NCI-H524 treated with DMSO at 0.1 percent for 48 hours (cell line): Measurements from ENCODE around the gene GVQW3.
"Not testable (repeated sequence)": the region's sequence is repeated elsewhere in the genome, so short reads cannot be mapped to it uniquely, and the experiment has no call there.

Source experiments
- DNase-seq: peaks from one replicate; lab custom pipeline; 2025; lab: John Stamatoyannopoulos, UW

Gene GVQW3

DNA sequence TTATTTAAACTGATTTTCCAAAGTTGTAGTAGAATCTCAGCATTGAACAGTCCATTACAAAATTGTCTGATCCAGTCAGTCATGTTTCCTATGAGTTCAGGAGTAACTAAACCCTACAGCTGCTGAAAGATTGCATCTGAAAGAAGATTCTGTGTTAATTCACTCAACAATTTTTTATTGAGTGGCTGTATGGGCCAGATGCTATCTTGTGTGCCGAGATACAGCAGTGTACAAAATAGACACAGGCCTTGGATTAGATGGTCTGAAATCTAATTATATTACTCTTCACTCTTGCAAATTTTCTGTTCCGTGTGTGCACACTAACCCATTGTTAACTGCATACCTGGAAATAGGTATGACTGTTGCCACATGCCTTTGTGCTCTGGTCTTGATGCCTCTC, 7.3 kb downstream of the GVQW3 start:
- DNase-seq = no peak

GRCh38 chr11:76391021-76391420, 9.9 kb downstream of the GVQW3 start:
- no peak for DNase-seq

DNA sequence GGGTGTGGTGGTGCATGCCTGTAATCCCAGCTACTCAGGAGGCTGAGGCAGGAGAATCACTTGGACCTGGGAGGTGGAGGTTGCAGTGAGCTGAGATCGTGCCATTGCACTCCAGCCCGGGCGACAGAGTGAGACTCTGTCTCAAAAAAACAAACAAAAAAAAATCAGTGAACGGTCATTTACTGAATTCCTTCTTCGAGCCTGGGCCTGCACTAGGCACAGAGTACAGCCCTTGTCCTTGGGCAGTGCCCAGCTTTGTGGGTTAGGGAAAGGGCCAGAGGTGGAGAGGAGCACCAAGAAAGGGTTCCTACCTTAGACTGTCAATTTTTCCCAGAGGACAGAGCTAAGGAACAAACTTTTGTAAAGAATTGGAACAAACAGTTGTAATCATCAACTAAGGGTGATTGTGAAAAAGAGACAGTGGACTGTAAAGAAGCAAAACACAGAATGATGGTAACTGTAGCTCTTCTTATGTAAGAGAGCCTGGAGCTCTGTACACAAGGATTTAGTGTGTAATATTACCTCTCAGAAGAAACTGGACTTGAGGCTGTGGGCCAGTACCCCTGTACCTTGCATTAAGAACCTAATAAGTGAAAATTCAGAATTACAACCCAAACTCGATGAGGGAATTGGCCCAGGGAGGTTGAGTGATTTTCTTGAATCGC, 10.8 kb downstream of the GVQW3 start:
- DNase-seq = no peak

- DNase-seq = no peak
Observed at GRCh38 chr11:76392870-76393269, 11.7 kb downstream of the GVQW3 start.

DNA sequence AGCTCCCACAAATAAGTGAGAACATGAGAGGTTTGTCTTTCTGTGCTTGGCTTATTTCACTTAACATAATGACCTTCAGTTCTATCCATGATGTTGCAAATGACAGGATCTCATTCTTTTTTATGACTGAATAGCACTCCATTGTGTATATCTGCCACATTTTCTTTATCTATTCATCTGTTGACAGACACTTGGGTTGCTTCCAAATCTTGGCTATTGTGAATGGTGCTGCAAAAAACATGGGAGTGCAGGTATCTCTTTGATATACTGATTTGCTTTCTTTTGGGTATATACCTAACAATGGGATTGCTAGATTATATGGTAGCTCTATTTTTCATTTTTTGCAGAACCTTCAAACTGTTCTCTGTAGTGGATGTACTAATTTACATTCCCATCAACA, 13.3 kb downstream of the GVQW3 start:
- no peak for DNase-seq

DNA sequence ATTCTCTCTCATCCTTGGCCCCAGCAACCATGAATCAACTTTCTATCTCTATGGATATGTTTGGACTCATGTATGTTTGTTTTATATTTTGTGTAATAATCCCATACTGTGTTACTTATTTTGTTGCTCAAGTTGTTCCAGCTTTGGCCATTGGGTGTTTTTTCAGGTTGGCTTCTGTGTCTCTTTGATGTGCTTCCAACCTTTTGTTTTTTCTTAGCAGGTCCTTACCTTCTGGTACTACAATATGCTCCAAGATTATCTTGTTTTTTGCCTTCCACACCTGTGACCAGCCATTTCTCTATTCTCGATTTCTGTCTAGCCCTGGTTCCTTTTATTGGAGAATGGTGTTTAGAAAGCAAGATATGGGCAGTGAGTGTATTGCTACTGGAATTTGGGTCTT, 14.2 kb downstream of the GVQW3 start:
- DNase-seq = no peak

DNA sequence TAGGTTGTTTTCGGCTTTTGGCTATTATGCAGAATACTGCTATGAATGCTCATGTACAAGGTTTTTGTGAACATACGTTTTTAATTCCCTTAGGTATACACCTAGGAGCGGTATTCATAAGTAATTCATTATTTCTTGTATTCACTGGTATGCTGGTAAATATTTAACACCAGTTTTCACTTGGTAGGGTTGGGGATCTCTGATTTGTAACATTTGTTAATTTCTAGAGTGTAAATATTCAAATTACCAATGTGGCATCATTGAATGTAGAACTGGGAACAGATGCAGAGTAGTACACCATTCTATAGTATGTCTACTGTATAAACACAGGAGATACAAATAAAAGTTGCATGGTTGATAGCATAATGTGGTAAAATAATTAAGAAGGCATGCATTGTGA, 16.3 kb downstream of the GVQW3 start:
- DNase-seq = no peak

- DNase-seq = no peak
Observed at GRCh38 chr11:76400967-76401366, 19.8 kb downstream of the GVQW3 start.

GRCh38 chr11:76401484-76401883, 20.4 kb downstream of the GVQW3 start:
- DNase-seq = not testable (repeated sequence)

GRCh38 chr11:76406359-76406758, 25.2 kb downstream of the GVQW3 start:
- DNase-seq = no peak

DNA sequence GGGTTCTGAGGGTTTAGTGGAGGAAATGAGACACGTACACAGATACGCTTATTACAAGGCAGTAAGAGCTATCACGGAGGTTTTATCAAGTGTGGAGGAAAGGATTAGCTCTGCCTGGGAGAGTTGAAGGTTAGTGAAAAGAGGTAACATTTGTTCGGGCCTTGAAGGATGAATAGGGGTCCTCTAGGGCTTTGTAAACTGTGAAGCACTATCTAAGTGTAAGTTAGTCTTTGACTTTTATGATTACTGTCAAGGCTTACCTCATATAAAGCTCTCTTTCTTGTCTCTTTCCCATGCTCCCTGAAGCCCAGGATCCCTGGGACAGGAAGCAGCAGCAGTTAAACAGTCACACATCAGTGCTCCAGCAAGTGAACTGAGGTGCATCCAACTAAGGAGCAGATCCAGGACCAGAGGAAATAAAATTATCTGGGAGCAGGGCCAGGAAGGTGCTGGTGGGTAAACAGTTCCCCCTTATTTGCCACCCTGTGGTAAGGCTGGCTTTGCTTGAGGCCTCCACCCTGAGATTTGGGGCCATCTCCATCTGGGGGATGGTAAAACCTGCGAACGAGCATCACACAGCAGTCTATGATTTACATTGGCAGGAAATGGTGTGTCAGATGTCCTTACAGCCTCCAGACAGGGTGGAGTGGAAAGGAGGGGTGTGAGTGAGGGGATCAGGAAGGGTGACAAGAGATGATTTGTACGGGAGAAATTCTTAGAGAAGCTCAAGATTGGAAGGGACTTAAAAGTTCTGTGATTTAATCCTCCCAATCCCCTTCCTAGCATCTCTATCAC, 27.2 kb downstream of the GVQW3 start:
- no peak for DNase-seq

- DNase-seq = no peak
Observed at GRCh38 chr11:76410851-76411357, 29.8 kb downstream of the GVQW3 start.

DNA sequence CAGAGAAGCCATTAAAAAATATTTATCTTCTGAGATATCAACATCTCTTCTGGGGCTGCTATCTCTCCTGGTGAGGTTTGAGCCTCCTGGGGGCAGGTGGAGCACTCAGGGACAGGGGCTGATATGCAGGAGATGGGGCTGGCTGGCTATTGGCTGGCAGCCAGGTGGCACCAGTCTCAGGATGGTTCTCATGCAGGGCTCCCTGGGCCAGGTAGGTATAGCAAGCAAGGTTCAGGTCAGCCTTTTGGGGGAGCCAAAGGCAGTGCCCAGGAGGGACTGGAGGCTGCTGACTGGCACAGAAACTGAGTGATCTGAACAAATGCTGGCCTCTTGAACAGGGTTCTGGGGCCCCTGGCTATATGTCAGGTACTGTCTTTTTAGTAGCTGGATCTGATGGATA, 34.0 kb downstream of the GVQW3 start:
- DNase-seq = no peak

DNA sequence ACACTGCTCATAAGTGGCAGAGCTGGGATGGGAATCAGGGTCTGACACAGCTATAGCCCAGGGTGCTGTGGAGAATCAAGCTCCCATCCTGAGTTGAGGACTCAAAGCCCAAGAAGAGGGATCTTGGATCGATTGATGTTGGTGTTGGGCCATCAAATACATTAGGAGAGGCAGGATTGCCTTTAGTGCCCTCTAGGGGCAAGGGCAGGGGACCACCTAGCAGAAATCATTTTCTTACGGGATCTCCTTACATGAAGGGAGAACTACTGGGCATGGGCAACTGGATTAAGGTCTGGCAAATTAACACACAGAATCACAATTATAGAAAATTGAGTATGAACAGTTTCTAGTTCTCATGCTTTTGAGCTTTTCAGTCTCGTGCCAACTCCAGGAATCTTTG, 38.8 kb downstream of the GVQW3 start:
- DNase-seq = no peak

DNA sequence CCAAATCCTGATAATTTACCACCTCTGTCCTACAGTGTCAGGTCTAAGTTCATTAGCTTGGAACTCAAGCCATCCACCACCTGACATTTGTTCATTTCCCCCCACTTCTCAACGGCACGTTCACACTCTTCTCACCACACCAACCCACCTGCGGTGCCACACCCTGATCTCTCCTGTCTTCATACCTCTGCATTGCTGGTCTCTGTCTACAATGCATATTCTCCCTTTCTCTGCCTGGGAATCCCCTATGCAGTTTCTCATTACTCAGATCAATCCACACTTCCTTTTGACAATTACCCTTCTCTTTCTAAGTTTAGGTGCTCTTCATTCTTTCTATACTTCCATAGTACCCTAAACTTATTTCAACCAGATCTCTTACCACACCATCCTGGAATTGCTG, 43.3 kb downstream of the GVQW3 start:
- DNase-seq = no peak

DNA sequence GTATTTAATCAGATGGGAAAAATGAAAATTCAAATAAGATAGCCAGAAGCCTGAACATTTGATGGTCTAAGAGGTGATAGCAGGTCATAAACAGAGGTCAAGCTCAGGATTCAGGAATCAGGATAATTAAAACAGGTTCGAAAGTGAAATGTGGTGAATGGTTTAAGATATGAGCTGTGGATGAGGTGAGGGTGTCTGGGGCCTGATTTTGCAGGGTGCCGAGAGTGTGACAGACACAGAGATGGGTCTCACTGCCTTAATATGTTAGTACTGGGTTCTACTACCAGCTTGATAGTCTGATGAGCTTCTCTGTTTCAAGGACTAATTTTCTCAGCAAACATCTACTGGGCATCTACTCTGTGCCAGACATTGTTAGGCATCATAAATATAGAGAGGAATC, 43.8 kb downstream of the GVQW3 start:
- DNase-seq = no peak

DNA sequence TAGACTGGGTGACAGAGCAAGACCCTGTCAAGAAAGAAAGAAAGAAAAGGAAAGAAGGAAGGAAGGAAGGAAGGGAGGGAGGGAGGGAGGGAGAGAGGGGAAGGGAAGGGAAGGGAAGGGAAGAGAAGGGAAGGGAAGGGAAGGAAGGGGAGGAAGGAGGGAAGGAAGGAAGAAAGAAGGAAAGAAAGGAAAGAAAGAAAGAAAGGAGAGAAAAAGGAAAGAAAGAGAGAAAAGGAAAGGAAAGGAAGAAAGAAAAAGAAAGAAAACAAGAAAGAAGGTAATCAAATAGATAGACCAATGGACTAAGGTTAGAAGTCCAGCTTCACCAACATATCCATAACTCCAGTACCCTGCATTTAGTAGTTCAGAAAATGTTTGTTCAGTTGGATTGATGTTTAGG, 45.5 kb downstream of the GVQW3 start:
- DNase-seq = no peak

DNA sequence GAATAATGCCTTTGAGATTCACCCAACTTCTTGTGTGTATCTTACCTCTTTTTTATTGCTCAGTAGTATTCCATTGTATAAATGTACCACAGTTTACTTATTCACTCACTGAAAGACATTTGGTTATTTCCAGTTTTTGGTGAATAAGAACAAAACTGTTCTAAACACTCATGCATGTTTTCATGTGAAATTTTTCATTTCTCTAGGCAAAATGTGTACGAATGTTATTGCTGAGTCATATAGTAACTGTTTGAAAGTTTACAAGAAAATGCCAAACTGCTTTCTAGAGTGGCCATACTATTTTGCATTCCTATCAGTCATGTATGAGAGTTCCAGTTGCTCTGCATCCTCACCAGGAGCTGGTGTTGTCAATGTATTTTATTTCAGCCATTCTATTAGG, 54.9 kb downstream of the GVQW3 start:
- no peak for DNase-seq

DNA sequence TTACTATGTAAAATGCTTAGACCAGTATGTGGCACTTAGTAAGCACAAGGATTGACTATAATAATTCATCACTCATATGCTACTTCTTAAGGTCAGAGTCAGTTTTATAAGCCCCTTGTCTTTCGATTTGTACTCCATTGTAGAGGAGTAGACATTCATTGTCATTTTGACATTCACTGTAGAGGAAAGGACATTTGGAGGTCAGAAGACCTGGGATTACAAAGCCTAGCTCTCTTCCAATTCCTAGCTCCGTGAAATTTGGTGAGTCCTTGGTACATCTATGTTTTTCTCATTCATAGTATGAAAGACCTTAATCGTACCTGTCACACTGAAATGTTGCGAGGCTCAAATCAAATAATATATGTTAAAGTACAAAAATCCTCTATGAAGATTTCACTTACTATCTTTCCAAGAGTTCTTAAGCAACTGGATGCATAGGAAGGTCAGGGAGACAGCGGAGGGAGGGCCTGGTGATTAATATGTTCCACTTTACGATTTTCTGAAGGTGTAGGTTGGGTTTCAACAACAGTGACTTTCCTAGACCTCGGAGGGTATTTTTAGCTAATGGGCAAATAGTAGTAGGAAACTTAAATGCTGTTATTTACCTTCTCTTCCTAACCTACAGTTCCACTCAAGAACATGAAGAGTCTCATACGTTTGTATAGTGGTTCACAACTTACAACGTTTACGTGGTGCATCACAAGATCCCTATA, 62.3 kb downstream of the GVQW3 start:
- no peak for DNase-seq

GRCh38 chr11:76444065-76444383, 62.9 kb downstream of the GVQW3 start:
- DNase-seq = no peak

DNA sequence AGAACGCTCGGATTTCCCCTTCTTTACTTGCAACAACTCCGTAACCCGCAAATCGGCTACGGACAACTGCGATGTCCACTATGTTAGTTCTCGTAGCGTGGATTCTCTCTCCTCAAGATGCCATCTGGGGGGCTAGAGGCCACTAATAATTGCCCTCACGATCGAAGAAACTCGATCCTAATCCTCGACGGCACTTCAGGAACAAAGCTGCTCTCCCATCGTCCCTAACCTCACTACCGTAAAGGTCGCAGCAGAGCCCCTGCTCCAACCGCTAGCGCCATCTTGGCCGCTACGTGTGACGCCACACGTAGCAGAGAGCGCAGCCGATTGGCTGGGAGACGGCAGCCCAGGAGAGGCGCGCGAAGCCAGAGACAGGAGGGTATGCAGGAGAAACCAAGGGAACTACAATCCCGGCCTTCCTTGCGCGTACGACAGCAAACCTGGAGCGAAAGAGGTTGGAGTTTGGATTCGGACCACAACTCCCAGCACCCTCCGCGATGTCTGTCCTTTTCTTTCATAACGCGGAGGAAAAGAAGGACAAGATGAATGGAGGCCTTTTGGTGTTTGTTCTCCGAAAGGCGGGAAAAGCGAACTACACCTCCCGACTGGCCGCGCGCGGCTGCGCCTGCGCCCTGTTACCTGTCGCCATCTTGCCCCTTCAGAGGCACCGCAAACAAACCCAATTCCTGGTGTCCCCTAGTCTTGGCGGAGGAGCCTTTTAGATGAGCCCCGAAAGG, 63.4 kb downstream of the GVQW3 start, which contains the start of gene EMSY:
TSS of gene EMSY (plus strand) at position 635 of the 737 bp plus-strand sequence. CDS start 1,921 bp downstream, outside the sequence.
- DNase-seq = peak; percentile 97
